Smooth muscle cell (in vitro differentiated cells): Measurements from ENCODE around the gene GABRB1. TPM values are rescaled to one million over a fixed set of nuclear protein-coding genes. Genes with fewer than 3 reads are reported as not detected.

Experiments used
- DNase-seq: peaks from one replicate; lab custom pipeline; 2025; ENCODE audit not compliant: unreplicated experiment; lab: John Stamatoyannopoulos, UW
- H2AFZ ChIP-seq: fragments of 200-600 bp; sonication (generic); 2 replicates; pipeline ENCODE4 v1.6.0; 2016; ENCODE audit warnings: antibody characterized with exemption, low read depth, mild to moderate bottlenecking
- H3F3A ChIP-seq: fragments of 200-600 bp; sonication (generic); 2 replicates; pipeline ENCODE4 v1.6.0; 2017; ENCODE audit warnings: antibody characterized with exemption, low read depth
- H3K27ac ChIP-seq: fragments of 200-600 bp; sonication (generic); 2 replicates; pipeline ENCODE4 v1.5.1; 2016; ENCODE audit warnings: low read depth, mild to moderate bottlenecking
- H3K27me3 ChIP-seq: fragments of 200-600 bp; sonication (generic); 2 replicates; pipeline ENCODE4 v1.6.1; 2016; ENCODE audit warnings: low read depth, mild to moderate bottlenecking
- H3K36me3 ChIP-seq: fragments of 200-600 bp; sonication (generic); 2 replicates; pipeline ENCODE4 v1.5.1; 2016; ENCODE audit warnings: low read depth
- H3K4me1 ChIP-seq: fragments of 200-600 bp; sonication (generic); 2 replicates; pipeline ENCODE4 v1.5.1; 2016; ENCODE audit warnings: low read depth
- H3K4me2 ChIP-seq: fragments of 200-600 bp; sonication (generic); 2 replicates; pipeline ENCODE4 v1.6.0; 2016; ENCODE audit warnings: mild to moderate bottlenecking
- H3K4me3 ChIP-seq: fragments of 200-600 bp; sonication (generic); 2 replicates; pipeline ENCODE4 v1.5.1; 2016; ENCODE audit warnings: mild to moderate bottlenecking
- H3K79me2 ChIP-seq: fragments of 200-600 bp; sonication (generic); 2 replicates; pipeline ENCODE4 v1.6.0; 2016; ENCODE audit warnings: low read depth, mild to moderate bottlenecking
- H3K9ac ChIP-seq: fragments of 200-600 bp; sonication (generic); 2 replicates; pipeline ENCODE4 v1.6.0; 2016; ENCODE audit warnings: low read depth
- H3K9me3 ChIP-seq: fragments of 200-600 bp; sonication (generic); replicated peaks from 2 replicates; pipeline ENCODE4 v1.5.1; 2016; ENCODE audit warnings: low read depth
- H4K20me1 ChIP-seq: fragments of 200-600 bp; sonication (generic); 2 replicates; pipeline ENCODE4 v1.6.0; 2016; ENCODE audit warnings: low read depth
- CTCF ChIP-seq: fragments of 200-600 bp; sonication (generic); IDR thresholded peaks from 2 replicates; pipeline ENCODE4 v1.5.1; 2017; ENCODE audit warnings: borderline replicate concordance, mild to moderate bottlenecking, antibody characterized with exemption; ENCODE audit not compliant: insufficient read depth, poor library complexity, severe bottlenecking
- WGBS: methylation state at CpG from one replicate; pipeline ENCODE4 v1.1.7; 2016; ENCODE audit warnings: low lambda C conversion rate; 5-methylcytosine and 5-hydroxymethylcytosine counted together
- polyA plus RNA-seq: library from polyadenylated mRNA; unstranded; fragments of >200 nt; fragmentation: Nextera tagmentation; extraction: Ambion mirVana; gene quantifications from 2 replicates; pipeline ENCODE4 v1.2.1, GENCODE V29; 2016
- total RNA-seq: library from RNA; depleted of rRNA; stranded (reverse); fragments of >200 nt; gene quantifications from 2 replicates; pipeline ENCODE4 v1.2.3, GENCODE V29; 2014

GABRB1 gene
- total and polyA plus RNA-seq, 2 experiments from 2014 or later = 0.22 TPM; not detected in 1

- DNase-seq = no peak
- no peak for TF ChIP-seq CTCF
Measured at GRCh38 chr4:47312170-47312569, 280.8 kb downstream of the GABRB1 start.

GRCh38 chr4:47313384-47313783, 282.0 kb downstream of the GABRB1 start:
- Histone ChIP-seq H3K4me3 (no peak overlapping the region), H3K36me3 (no peaks in the 10 kb centered on the region), H4K20me1 (no peaks in the 10 kb centered on the region), H3K79me2 (no peaks in the 10 kb centered on the region), H3K27ac (no peak overlapping the region), H3K9ac (no peak overlapping the region), H3K9me3 (no peaks in the 10 kb centered on the region), H3F3A (no peaks in the 10 kb centered on the region), H2AFZ (peak overlapping the region; percentile 18), H3K4me2 (no peak overlapping the region), H3K27me3 (no peaks in the 10 kb centered on the region), H3K4me1 (no peaks in the 10 kb centered on the region)
- no peak for TF ChIP-seq CTCF
- DNase-seq = no peak

More at GRCh38 chr4:47312170-47312569, 280.8 kb downstream of the GABRB1 start:
- Histone ChIP-seq H3K36me3 (no peaks in the 10 kb centered on the region), H3F3A (no peaks in the 10 kb centered on the region), H3K27ac (no peak overlapping the region), H3K4me2 (no peak overlapping the region), H3K79me2 (no peaks in the 10 kb centered on the region), H2AFZ (no peak overlapping the region), H3K9me3 (no peaks in the 10 kb centered on the region), H3K4me3 (no peak overlapping the region), H4K20me1 (no peaks in the 10 kb centered on the region), H3K27me3 (no peaks in the 10 kb centered on the region), H3K4me1 (no peaks in the 10 kb centered on the region), H3K9ac (no peak overlapping the region)
- 94% methylated on average over 2 of the region's 2 CpGs for WGBS

GRCh38 chr4:47315346-47315745, 284.0 kb downstream of the GABRB1 start:
- no peak overlapping the region for H3K9ac ChIP-seq
- TF ChIP-seq CTCF = no peak
- H3K79me2 ChIP-seq = no peaks in the 10 kb centered on the region
- H3K27ac ChIP-seq = no peak overlapping the region
- H3K27me3 ChIP-seq = no peaks in the 10 kb centered on the region
- H3K36me3 ChIP-seq = no peaks in the 10 kb centered on the region
- no peaks in the 10 kb centered on the region for H3F3A ChIP-seq
- H2AFZ ChIP-seq = peak overlapping the region; percentile 21
- no peaks in the 10 kb centered on the region for H3K9me3 ChIP-seq
- no peak overlapping the region for H3K4me2 ChIP-seq
- no peaks in the 10 kb centered on the region for H4K20me1 ChIP-seq
- H3K4me3 ChIP-seq = no peak overlapping the region
- no peaks in the 10 kb centered on the region for H3K4me1 ChIP-seq
- no peak for DNase-seq

- Histone ChIP-seq H3K36me3 (no peaks in the 10 kb centered on the region), H3K4me3 (no peak overlapping the region), H3K4me2 (no peak overlapping the region), H3K9me3 (no peaks in the 10 kb centered on the region), H3K27me3 (no peaks in the 10 kb centered on the region), H4K20me1 (no peaks in the 10 kb centered on the region), H3K79me2 (no peaks in the 10 kb centered on the region), H3K27ac (no peak overlapping the region), H3K9ac (no peak overlapping the region), H3F3A (no peaks in the 10 kb centered on the region), H3K4me1 (no peaks in the 10 kb centered on the region), H2AFZ (no peak overlapping the region)
- TF ChIP-seq CTCF = no peak
- WGBS = 94% methylated on average over 3 of the region's 3 CpGs
- DNase-seq = no peak
Measured at GRCh38 chr4:47326025-47326424, 294.7 kb downstream of the GABRB1 start.
